Esophagus muscularis mucosa (tissue), 4 donors: ENCODE measurements around the gene FXYD5. TPM values are rescaled to one million over a fixed set of nuclear protein-coding genes. Genes with fewer than 3 reads are reported as not detected.

Experiments
- DNase-seq: peaks from one replicate; pipeline ENCODE4 v3.0.0-alpha.2; 2017; ENCODE audit errors: extremely low spot score
- H3K27ac ChIP-seq, 4 donors: fragments of 200-600 bp; sonication (generic); replicated peaks in 1 of 4; 1 replicate in 3 of 4; 2 replicates in 1 of 4; pipeline ENCODE4 v1.5.1; 2016 to 2019; ENCODE audit warnings: mild to moderate bottlenecking in 1 of 4
- H3K27me3 ChIP-seq, 4 donors: fragments of 200-600 bp; sonication (generic); one replicate each; pipeline versions ENCODE4 v1.5.1 to v1.6.0; 2016 to 2019
- H3K36me3 ChIP-seq, 4 donors: fragments of 200-600 bp; sonication (generic); one replicate each; pipeline ENCODE4 v1.5.1; 2016 to 2019
- H3K4me1 ChIP-seq, 4 donors: fragments of 200-600 bp; sonication (generic); one replicate each; pipeline ENCODE4 v1.5.1; 2016 to 2019
- H3K4me3 ChIP-seq, 4 donors: fragments of 200-600 bp; sonication (generic); 1 replicate in 2 of 4; 2 replicates in 2 of 4; pipeline ENCODE4 v1.5.1; 2016 to 2019; ENCODE audit warnings: mild to moderate bottlenecking in 4 of 4, moderate library complexity in 1 of 4
- H3K9me3 ChIP-seq, 4 donors: fragments of 200-600 bp; sonication (generic); 1 replicate in 3 of 4; 2 replicates in 1 of 4; pipeline ENCODE4 v1.5.1; 2016 to 2019
- EP300 ChIP-seq: sonication (generic); formaldehyde crosslinking; IDR thresholded peaks from one replicate; pipeline ENCODE4 v1.6.1; 2017; ENCODE audit warnings: antibody characterized with exemption
- POLR2A ChIP-seq: fragments of 450-650 bp; IDR thresholded peaks from one replicate; pipeline ENCODE4 v1.6.1; 2017; ENCODE audit warnings: antibody characterized with exemption, moderate library complexity, mild to moderate bottlenecking, low read depth
- POLR2AphosphoS5 ChIP-seq, 2 donors: sonication (generic); formaldehyde crosslinking; IDR thresholded peaks; one replicate each; pipeline ENCODE4 v1.6.1; 2017; ENCODE audit warnings: antibody characterized with exemption in 2 of 2
- WGBS: methylation state at CpG from one replicate; pipeline ENCODE4 v1.1.5; 2018; 5-methylcytosine and 5-hydroxymethylcytosine counted together
- intact Hi-C: fragments of 100-400 bp; cut with DNase I; formaldehyde crosslinking; loops from one replicate; pipeline ENCODE4 v1.15.1; 2023
- total RNA-seq, 4 donors: library from RNA; depleted of rRNA; stranded (reverse); fragments of >200 nt; gene quantifications; one replicate each; pipeline versions ENCODE4 v1.1.0 to v1.2.1, GENCODE V29; 2016
- TF ChIP-seq, protein P1 (sequence below), 3 experiments: fragments of 200-600 bp in 2 of 3; fragments of 450-650 bp in 1 of 3; sonication (generic) in 2 of 3; IDR thresholded peaks; one replicate each; pipeline ENCODE4 v1.5.1; 2017 to 2019; ENCODE audit warnings: antibody characterized with exemption in 3 of 3, mild to moderate bottlenecking in 2 of 3, moderate library complexity in 1 of 3

Gene FXYD5
- total RNA-seq, 4 donors from 2014 or later: 26.6 to 49.3 (median 43.0) TPM

DNA sequence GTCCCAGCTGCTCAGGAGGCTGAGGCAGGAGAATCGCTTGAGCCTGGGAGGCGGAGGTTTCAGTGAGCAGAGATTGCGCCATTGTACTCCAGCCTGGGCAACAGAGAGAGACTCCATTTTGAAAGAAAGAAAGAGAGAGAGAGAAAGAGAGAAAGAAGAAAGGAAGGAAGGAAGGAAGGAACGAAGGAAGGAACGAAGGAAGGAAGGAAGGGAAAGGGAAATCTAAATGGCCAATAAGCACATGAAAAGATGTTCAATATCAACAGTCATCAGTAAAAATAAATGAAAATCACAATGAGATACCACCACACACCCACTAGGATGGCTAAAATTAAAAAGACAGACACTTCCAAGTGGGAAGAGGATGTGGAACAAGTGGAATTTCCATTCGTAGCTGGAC, 19.7 kb downstream of the FXYD5 start:
- H3K27me3 ChIP-seq: no peaks in the 10 kb centered on the region
- H3K4me3 ChIP-seq: no peak overlapping the region
- no peaks in the 10 kb centered on the region for H3K9me3 ChIP-seq
- peaks cover 0 to 6% (median 0%) of the 10 kb centered on the region in 4 donors for H3K36me3 ChIP-seq
- WGBS: 91% methylated on average over 6 of the region's 6 CpGs
- intact Hi-C loops: no loop called here
- no peak overlapping the region for H3K27ac ChIP-seq
- TF ChIP-seq, protein P1, sequence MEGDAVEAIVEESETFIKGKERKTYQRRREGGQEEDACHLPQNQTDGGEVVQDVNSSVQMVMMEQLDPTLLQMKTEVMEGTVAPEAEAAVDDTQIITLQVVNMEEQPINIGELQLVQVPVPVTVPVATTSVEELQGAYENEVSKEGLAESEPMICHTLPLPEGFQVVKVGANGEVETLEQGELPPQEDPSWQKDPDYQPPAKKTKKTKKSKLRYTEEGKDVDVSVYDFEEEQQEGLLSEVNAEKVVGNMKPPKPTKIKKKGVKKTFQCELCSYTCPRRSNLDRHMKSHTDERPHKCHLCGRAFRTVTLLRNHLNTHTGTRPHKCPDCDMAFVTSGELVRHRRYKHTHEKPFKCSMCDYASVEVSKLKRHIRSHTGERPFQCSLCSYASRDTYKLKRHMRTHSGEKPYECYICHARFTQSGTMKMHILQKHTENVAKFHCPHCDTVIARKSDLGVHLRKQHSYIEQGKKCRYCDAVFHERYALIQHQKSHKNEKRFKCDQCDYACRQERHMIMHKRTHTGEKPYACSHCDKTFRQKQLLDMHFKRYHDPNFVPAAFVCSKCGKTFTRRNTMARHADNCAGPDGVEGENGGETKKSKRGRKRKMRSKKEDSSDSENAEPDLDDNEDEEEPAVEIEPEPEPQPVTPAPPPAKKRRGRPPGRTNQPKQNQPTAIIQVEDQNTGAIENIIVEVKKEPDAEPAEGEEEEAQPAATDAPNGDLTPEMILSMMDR (IDR thresholded peaks at IDR 0.05): no peak
- no peak for TF ChIP-seq EP300
- TF ChIP-seq POLR2A: no peak
- H3K4me1 ChIP-seq: no peaks in the 10 kb centered on the region
- DNase-seq: no peak

DNA sequence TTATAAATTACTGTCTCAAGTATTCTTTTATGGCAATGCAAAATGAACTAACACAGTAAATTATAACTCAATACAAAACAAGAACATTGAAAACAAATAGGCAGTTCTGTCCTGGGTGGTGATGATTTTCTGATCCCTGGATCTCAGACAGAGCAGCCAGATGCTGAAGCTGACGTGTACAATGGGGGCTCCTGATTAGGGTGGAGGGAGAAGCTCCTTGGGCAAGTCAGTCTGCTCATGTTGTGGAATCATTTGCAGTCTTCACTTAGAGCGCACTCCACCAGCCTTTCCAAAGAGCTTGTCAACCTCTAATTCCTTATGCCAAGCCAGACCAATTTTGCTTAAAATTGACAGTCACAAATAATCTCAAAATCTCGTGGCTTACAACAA, 21.6 kb downstream of the FXYD5 start:
- intact Hi-C loops: no loop called here
- WGBS: 49% methylated on average over 3 of the region's 3 CpGs
- Histone ChIP-seq H3K36me3 (no peaks in the 10 kb centered on the region), H3K4me1 (no peaks in the 10 kb centered on the region), H3K9me3 (no peaks in the 10 kb centered on the region), H3K27me3 (no peaks in the 10 kb centered on the region), H3K27ac (no peak overlapping the region), H3K4me3 (no peak overlapping the region)
- TF ChIP-seq POLR2AphosphoS5 (IDR thresholded peaks at IDR 0.05): no peak
- no peak for TF ChIP-seq POLR2A
- TF ChIP-seq EP300: no peak
- TF ChIP-seq, protein P1 (IDR thresholded peaks at IDR 0.05): no peak
- no peak for DNase-seq

DNA sequence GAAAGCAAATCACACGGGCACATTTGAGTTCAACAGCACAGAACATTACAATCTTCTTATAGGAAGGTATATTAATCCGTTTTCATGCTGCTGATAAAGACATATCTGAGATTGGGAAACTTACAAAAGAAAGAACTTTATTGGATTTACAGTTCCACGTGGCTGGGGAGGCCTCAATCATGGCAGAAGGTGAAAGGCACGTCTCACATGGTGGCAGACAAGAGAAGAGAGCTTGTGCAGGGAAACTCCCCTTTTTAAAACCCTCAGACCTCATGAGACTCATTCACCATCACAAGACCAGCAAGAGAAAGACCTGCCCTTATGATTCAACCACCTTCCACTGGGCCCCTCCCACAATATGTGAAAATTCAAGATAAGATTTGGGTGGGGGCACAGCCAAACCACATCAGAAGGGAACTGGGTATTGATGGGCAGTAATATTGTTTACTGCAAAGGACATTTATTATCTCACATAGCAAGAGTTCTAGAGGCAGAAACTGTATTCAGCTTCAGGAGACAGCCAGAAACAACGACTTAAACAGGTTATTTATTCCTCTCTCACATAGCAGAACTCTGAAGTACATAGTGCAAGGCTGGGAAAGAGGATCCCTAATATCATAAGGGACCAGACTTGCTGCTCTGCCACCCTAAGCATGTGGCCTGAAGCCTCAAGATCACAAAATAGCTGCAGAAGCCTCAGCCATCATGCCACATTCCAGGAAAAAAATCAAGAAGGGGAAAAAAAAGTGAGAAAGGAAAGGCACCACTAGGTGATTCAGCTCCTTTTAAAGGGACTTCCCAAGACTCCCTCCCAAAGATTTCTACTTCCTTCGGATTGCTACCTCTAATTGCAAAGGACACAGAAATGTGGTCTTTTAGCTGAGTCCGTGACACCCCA, 23.1 kb downstream of the FXYD5 start:
- TF ChIP-seq POLR2A (no peak), POLR2AphosphoS5 (IDR thresholded peaks at IDR 0.05) (no peak), EP300 (no peak)
- TF ChIP-seq, protein P1 (IDR thresholded peaks at IDR 0.05): no peak
- no peak for DNase-seq
- Histone ChIP-seq H3K4me1 (no peaks in the 10 kb centered on the region), H3K27ac (no peak overlapping the region), H3K4me3 (no peak overlapping the region), H3K27me3 (peaks cover 0 to 8% (median 0%) of the 10 kb centered on the region in 4 donors), H3K9me3 (peaks cover 0 to 2% (median under 1%) of the 10 kb centered on the region in 4 donors), H3K36me3 (no peaks in the 10 kb centered on the region)
- WGBS: 76% methylated on average over 7 of the region's 7 CpGs
- intact Hi-C loops: no loop called here

DNA sequence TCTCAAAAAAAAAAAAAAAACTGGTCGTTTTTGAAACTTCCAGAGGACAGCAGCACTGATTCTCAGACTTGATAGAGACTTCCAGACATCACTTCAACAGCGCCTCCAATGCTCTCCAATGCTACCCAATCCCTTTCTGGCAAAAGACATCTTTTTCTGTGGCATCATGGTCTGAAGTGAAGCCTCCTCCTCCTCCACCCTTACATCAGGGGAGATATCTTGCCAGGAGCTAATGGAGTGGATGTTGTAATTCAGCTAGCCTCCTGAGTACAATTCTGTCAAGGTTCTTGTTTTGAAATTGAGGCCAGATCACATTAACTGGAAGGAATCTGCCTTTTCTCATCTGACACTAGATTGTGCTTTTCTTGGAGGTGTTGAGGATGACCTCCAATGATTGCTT, 24.2 kb downstream of the FXYD5 start:
- Histone ChIP-seq H3K27ac (no peak overlapping the region), H3K9me3 (peaks cover 0 to 9% (median 3%) of the 10 kb centered on the region in 4 donors), H3K4me3 (no peak overlapping the region), H3K36me3 (no peaks in the 10 kb centered on the region), H3K4me1 (no peaks in the 10 kb centered on the region), H3K27me3 (peaks cover 0 to 10% (median 0%) of the 10 kb centered on the region in 4 donors)
- TF ChIP-seq EP300 (no peak), POLR2AphosphoS5 (IDR thresholded peaks at IDR 0.05) (no peak), POLR2A (no peak)
- TF ChIP-seq, protein P1 (IDR thresholded peaks at IDR 0.05): no peak
- WGBS: 42% methylated on average over 2 of the region's 2 CpGs
- no peak for DNase-seq
- intact Hi-C loops: no loop called here
